Gastrocnemius medialis (tissue), 4 donors: ENCODE results near the gene HAT1.

Experiments
- CTCF ChIP-seq, 5 experiments: fragments of 450-650 bp in 3 of 5; fragments of 200-600 bp in 2 of 5; sonication (generic) in 2 of 5; IDR thresholded peaks in 4 of 5; conservative IDR thresholded peaks in 1 of 5; 1 replicate in 4 of 5; 2 replicates in 1 of 5; pipeline ENCODE4 v1.5.1; 2016 to 2019; ENCODE audit warnings: antibody characterized with exemption in 5 of 5, mild to moderate bottlenecking in 3 of 5, moderate library complexity in 3 of 5
- POLR2A ChIP-seq, 2 donors: fragments of 450-650 bp; IDR thresholded peaks; one replicate each; pipeline ENCODE4 v1.6.1; 2017; ENCODE audit warnings: antibody characterized with exemption in 2 of 2, mild to moderate bottlenecking in 2 of 2, moderate library complexity in 2 of 2

- TF ChIP-seq CTCF (IDR thresholded peaks at IDR 0.05 in 4 of 5, conservative IDR thresholded peaks at IDR 0.05 in 1 of 5) (no peak), POLR2A (IDR thresholded peaks at IDR 0.05) (no peak)
Observed at GRCh38 chr2:171882089-171882769, 40.0 kb upstream of the HAT1 start.
